Measurements from ENCODE around the gene CNKSR2.

CNKSR2 gene

DNA sequence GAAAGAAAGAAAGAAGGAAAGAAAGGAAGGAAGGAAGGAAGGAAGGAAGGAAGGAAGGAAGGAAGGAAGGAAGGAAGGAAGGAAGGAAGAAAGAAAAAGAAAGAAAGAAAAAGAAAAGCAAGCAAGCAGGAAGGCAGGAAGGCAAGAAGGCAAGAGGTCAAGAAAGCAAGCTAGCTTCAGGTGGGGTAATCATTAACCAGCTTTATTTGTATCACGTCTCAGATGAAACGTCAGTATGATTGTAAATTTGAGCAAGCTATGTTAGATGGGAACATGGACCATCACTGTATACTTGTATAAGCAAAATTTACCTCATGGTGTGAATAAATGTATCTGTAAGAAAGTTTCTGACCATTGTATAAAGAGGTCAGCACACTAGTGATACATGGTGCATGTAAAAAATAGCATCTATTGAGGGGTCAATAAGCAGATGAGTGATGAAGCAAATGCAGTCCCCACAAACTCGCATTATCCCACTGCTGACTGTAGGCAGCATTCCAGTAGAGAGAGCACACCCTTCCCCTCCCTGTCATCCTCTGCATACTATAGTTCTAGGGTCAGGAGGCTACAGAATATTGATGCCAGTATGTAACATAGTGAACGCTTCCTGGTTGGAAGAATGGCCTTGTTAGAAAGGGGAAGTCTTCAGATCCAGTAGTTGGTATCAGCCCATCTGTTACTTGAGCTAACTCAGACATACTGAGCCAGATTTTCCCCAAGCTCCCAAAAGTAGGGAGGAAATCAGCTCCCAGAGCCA lies 300.4 kb downstream of the CNKSR2 start:
- DNase-seq (ENCODE audit: low read depth, low spot score) = no peak

GRCh38 chrX:21675931-21676330 lies 301.7 kb downstream of the CNKSR2 start:
- no peak for DNase-seq (ENCODE audit: low read depth, low spot score)

DNA sequence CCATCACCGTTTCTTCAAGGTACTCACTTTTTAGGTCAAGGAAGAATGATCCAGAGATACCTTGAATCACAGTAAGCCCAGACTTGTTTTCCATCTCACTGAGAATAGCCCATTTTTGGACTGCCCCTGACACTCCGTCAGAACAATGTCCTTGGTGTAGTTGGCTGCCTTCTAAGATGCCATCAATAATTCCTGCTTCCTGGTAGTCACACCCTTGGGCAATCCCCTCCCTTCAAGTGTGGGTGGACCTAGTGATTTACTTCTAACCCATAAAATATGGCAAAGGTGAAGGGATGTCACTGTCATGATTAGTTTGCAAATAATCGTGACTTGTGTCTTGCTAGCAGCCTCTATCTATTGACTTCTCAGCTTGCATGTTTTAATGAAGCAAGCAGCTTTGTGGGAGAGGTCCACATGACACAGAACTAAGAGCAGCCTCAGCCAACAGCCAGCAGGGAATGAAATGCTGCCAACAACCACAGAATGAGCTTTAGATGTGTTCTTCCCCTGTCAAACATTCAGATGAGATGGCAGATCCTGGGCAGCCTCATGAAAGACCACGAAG lies 303.9 kb downstream of the CNKSR2 start:
- DNase-seq (ENCODE audit: low read depth, low spot score) = no peak

DNA sequence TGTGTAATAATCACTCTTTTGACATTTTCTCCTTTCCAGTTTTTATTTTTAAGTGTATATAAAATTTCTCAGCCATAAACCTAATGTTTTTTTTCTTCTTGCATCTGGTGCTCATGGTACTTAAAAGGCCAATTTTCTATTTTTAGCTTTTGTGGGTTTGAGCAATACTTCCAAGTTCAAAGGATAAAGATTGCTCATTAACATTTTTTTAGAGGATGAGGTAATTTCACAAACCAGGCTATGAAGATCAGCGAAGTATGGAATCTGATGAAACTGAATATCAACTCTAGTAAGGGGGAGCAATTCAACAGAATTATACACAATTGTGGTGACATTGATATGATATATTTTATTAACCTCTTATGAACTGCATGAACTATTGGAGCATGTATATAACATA lies 309.7 kb downstream of the CNKSR2 start:
- DNase-seq (ENCODE audit: low read depth, low spot score) = no peak

DNA sequence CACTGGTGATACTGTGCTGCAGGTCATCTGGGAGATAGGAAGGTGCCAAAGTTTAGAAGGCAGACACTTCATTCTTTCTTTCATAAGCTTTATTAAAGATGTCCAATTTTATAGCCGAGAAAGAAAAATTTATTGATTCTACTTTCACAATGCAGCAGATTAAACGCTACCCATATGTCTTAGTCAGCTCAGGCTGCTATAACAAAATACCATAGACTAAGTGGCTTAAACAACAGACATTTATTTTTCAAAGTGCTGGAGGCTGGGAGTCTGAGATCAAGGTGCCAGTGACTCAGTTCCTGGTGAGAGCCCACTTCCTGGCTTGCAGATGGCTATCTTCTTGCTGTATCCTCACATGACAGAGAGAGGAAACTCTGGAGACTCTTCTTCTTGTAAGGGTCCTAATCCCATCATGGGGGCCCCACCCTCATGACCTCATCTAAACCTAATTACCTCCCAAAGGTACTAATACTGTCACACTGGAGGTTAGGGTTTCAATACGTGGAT lies 317.3 kb downstream of the CNKSR2 start:
- no peak for DNase-seq (ENCODE audit: low read depth, low spot score)

DNA sequence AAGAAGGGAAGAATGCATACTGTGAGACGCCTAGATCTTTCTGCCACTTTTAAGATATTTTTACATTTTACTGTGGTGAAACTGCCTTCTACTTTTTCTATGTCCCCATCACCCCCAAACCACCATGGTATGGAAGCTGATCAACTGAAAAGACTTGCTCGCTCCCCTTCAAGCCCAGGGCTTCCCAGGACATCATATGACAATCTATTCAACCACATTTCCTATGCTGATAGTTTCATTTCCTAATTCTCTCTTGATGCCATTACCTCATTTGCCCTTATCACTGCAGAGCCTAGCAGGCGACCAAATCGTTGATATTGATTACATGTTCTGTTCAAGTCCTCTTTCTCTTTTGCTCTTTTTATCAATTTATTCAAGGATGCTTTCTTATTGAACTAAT lies 324.1 kb downstream of the CNKSR2 start:
- DNase-seq (ENCODE audit: low read depth, low spot score) = no peak

- no peak for DNase-seq (ENCODE audit: low read depth, low spot score)
These were observed 324.9 kb downstream of the CNKSR2 start for GRCh38 chrX:21699136-21699535.

- DNase-seq (ENCODE audit: low read depth, low spot score) = no peak
These were observed 326.1 kb downstream of the CNKSR2 start for GRCh38 chrX:21700275-21700674.

DNA sequence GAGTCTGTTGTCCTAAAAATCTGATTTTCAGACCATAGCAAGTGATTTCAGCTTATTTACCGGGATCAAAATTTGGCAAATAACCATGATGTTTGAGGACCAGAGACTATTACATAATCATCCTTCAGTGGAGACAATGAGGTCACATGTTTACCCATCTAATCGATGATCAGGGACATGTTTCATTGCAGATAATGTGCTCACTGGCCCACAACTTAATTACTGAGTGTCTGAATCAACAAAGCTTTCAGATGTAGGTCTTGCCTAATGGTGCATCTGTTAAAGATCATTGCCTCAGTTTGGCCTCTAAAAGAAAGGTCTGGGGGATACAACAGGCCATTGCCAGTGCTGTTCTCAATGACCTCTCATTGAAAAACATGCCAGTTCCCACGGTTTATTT lies 326.7 kb downstream of the CNKSR2 start:
- DNase-seq (ENCODE audit: low read depth, low spot score) = no peak

DNA sequence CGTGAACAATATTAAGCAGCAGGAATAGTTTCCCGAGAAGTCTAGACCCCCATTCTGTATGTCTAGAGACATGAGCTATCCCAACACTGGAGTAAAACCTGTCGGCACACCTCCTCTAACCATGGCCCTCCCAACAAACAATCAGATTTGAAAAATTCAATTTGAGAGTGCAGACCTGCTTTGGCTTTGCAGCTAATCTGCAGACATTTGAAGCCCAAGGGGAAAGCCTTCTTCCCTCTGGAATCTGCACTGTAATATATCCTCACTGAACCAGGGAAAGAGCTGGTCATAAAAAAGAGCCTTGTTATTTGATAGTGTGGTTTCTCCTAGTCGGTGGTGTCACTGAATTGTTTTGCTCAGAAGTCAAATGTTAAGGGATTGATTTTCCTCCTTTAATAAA lies 328.5 kb downstream of the CNKSR2 start:
- no peak for DNase-seq (ENCODE audit: low read depth, low spot score)
